ENCODE measurements around the gene PSME3.
"Not testable (repeated sequence)": the region's sequence is repeated elsewhere in the genome, so short reads cannot be mapped to it uniquely, and the experiment has no call there.

PSME3 gene

DNA sequence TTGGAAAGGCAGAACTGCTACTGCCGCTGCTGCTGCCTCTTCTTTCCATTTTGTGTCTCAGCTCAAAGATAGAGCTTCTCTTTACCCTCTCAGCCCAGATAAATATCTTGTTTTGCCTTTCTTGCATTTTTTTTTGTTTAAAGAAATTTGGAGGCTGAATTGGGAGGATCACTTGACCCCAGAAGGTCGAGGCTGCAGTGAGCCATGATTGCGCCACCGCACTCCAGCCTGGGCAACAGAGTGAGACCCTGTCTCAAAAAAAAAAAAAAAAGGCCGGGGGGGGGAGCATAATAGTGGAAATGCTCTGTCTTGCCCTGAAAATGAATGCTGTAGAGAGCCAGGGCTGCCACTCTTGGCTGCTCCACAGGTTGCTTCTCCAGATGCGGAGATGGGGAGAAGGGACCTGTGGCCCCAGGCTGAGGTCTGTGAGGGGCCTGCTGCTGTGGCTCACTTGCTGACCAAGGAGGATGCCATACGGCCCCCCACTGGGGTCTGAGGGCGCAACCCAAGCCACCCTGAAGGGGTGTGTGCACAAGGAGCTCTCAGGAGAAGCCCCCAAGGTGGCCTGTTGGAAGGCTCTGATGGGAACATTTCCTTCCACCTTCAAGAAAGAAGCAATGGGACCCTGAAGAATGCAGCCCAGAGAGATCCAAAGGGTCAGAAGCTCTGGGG is 45.9 kb downstream of the PSME3 start:
- CTCF ChIA-PET = interaction anchor here (2.7 kb wide), 1 partner anchor 9 kb away, joined by 6 read pairs; no protein-coding TSS in a partner anchor
- POLR2A ChIA-PET = no interaction called here
- TF ChIP-seq CTCF (IDR thresholded peaks at IDR 0.05; ENCODE audit: control extremely low read depth, extremely low read depth, low read depth, missing control alignments) = no peak
- DNase-seq (ENCODE audit: extremely low spot score) = no peak

GRCh38 chr17:42879596-42879985 is 46.4 kb downstream of the PSME3 start:
- ChIA-PET CTCF (no interaction called here), POLR2A (no interaction called here)
- no peak for DNase-seq (ENCODE audit: extremely low spot score)
- TF ChIP-seq CTCF (IDR thresholded peaks at IDR 0.05; ENCODE audit: control extremely low read depth, extremely low read depth, low read depth, missing control alignments) = no peak

DNA sequence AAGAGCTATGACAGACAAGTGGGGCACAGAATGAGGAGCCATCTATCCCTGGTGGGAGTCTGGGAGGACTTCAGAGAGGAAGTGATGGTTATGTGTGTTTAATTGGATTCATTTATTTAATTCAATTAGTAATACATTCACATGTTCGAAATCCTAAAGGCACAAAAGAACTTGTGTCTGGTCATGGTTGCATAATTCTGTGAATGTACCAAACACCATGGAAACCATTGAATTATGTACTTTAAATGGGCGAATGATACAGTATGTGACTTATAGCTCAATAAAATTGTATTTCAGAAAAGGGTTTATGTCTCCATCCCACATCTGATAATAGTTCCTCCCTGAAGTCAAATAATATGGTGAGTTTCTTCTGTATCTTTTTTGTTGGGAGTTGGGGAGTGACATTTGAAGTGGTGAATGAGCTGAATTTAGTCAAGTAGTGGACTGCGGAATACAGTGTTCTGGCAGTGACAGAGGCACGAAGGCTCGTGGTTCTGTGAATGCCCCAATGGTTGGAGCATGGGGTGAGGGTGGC is 47.6 kb downstream of the PSME3 start:
- TF ChIP-seq CTCF (IDR thresholded peaks at IDR 0.05; ENCODE audit: control extremely low read depth, extremely low read depth, low read depth, missing control alignments) = no peak
- CTCF ChIA-PET = no interaction called here
- POLR2A ChIA-PET = no interaction called here
- DNase-seq (ENCODE audit: extremely low spot score) = no peak

DNA sequence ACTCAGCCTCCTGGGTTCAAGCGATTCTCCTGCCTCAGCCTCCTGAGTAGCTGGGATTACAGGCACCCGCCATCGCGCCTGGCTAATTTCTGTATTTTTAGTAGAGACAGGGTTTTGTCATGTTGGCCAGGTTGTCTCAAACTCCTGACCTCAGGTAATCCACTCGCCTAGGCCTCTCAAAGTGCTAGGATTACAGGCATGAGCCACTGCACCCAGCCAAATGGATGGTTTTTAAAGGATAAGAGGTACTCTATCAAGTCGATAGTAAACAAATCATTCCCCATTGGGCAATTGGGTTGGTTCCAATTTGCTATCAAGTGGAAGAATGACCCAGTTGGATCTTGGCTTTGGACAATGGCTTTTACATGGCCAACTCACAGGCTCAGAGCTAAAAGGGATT is 48.5 kb downstream of the PSME3 start:
- CTCF ChIA-PET = interaction anchor here (0.6 to 1.0 kb wide), 2 partner anchors 8 to 12 kb away, joined by 3 read pairs; no protein-coding TSS in a partner anchor
- POLR2A ChIA-PET = not testable (repeated sequence)

GRCh38 chr17:42882166-42882565 is 49.0 kb downstream of the PSME3 start:
- CTCF ChIA-PET = interaction anchor here (0.6 to 1.0 kb wide), 2 partner anchors 9 to 12 kb away, joined by 3 read pairs; no protein-coding TSS in a partner anchor
- TF ChIP-seq CTCF (IDR thresholded peaks at IDR 0.05; ENCODE audit: control extremely low read depth, extremely low read depth, low read depth, missing control alignments) = no peak
- POLR2A ChIA-PET = no interaction called here
- no peak for DNase-seq (ENCODE audit: extremely low spot score)

More for the DNA sequence above, 48.5 kb downstream of the PSME3 start:
- DNase-seq (ENCODE audit: extremely low spot score) = not testable (repeated sequence)

- TF ChIP-seq CTCF (IDR thresholded peaks at IDR 0.05; ENCODE audit: control extremely low read depth, extremely low read depth, low read depth, missing control alignments) = no peak
- no peak for DNase-seq (ENCODE audit: extremely low spot score)
- ChIA-PET POLR2A (no interaction called here), CTCF (no interaction called here)
Measured at GRCh38 chr17:42883802-42884558, 50.8 kb downstream of the PSME3 start.

GRCh38 chr17:42885806-42886205 is 52.6 kb downstream of the PSME3 start:
- CTCF ChIA-PET; DNase-seq (ENCODE audit: extremely low spot score): not testable (repeated sequence)
- POLR2A ChIA-PET = interaction anchor here (0.6 kb wide), 1 partner anchor 127 kb away, joined by 3 read pairs; no protein-coding TSS in a partner anchor

All from GM10248 (cell line).